ENCODE data around the gene BRIP1. TPM values are rescaled to one million over a fixed set of nuclear protein-coding genes. Genes with fewer than 3 reads are reported as not detected.

BRIP1 gene
- total and polyA plus RNA-seq, 10 of the 15 experiments (the other 5 are each of a cell fraction or from before 2014, with no cell fraction given) = 4.0 to 24.2 (median 12.8) TPM

GRCh38 chr17:61709567-61709966 is 153.8 kb downstream of the BRIP1 start:
- RAD21 ChIA-PET (ENCODE audit: unreplicated experiment) = no interaction called here
- BruUV-seq (replicated peaks) = no TSS peak

GRCh38 chr17:61704935-61705449 is 158.3 kb downstream of the BRIP1 start:
- RAD21 ChIA-PET (ENCODE audit: unreplicated experiment) = no interaction called here
- no peaks in the 10 kb centered on the region for H3K79me2 ChIP-seq (ENCODE audit: control insufficient read depth, insufficient read depth, low read length)

More at GRCh38 chr17:61709567-61709966, 153.8 kb downstream of the BRIP1 start:
- no peak overlapping the region for H3K4me2 ChIP-seq (ENCODE audit: control insufficient read depth, insufficient read depth)
- ChIA-PET SMC1A (ENCODE audit: uncharacterized antibody, unreplicated experiment) (no interaction called here), POLR2A (no interaction called here), CTCF (no interaction called here)
- in situ Hi-C loops (cut with MboI) = no loop called here
- peak; percentile 54 for FAIRE-seq
- intact Hi-C loops (cut with micrococcal nuclease; ENCODE audit: unreplicated experiment) = no loop called here
- TF ChIP-seq EZH2 (IDR thresholded peaks at IDR 0.05; ENCODE audit: borderline replicate concordance, control insufficient read depth, low read depth, low read length) (no peak), NFXL1 (IDR thresholded peaks at IDR 0.05; ENCODE audit: borderline replicate concordance) (peak; percentile 88)
- H4K20me1 ChIP-seq (ENCODE audit: control insufficient read depth, insufficient read depth) = no peaks in the 10 kb centered on the region
- no peaks in the 10 kb centered on the region; a peak in 1 of 4 replicates for H3K36me3 ChIP-seq (ENCODE audit: control insufficient read depth in 2 of 2, insufficient read depth in 2 of 2, low read length in 1 of 2)
- no peak overlapping the region for H3K27ac ChIP-seq (ENCODE audit: control insufficient read depth, insufficient read depth)
- no peak for DNase-seq (ENCODE audit: low read depth, low spot score)
- H3K4me3 ChIP-seq = no peak overlapping the region
- 100% methylated on average over 1 of the region's 1 CpG for WGBS (ENCODE audit: insufficient coverage, insufficient replicate concordance, low lambda C conversion rate, missing lambda C conversion rate)
- H3K4me1 ChIP-seq (ENCODE audit: control insufficient read depth, insufficient read depth, low read length) = no peaks in the 10 kb centered on the region
- H2AFZ ChIP-seq (ENCODE audit: control insufficient read depth, low read depth, low read length) = no peak overlapping the region
- no peaks in the 10 kb centered on the region for H3K79me2 ChIP-seq (ENCODE audit: control insufficient read depth, insufficient read depth, low read length)
- H3K9me3 ChIP-seq (replicated peaks; ENCODE audit: control insufficient read depth, insufficient read depth, low read length) = no peaks in the 10 kb centered on the region
- no peaks in the 10 kb centered on the region for H3K27me3 ChIP-seq (replicated peaks in 1 of 2; ENCODE audit: control insufficient read depth in 2 of 2, insufficient read depth in 2 of 2, low read length in 1 of 2)
- no peak overlapping the region for H3K9ac ChIP-seq (ENCODE audit: control insufficient read depth, insufficient read depth, low read length)
- ATAC-seq = no peak

More at GRCh38 chr17:61704935-61705449, 158.3 kb downstream of the BRIP1 start:
- BruUV-seq (replicated peaks) = no TSS peak
- Histone ChIP-seq H3K9me3 (replicated peaks; ENCODE audit: control insufficient read depth, insufficient read depth, low read length) (peaks cover 3% of the 10 kb centered on the region; the same call in 2 of the 3 replicates), H3K27ac (ENCODE audit: control insufficient read depth, insufficient read depth) (no peak overlapping the region), H3K4me2 (ENCODE audit: control insufficient read depth, insufficient read depth) (no peak overlapping the region), H3K27me3 (replicated peaks in 1 of 2; ENCODE audit: control insufficient read depth in 2 of 2, insufficient read depth in 2 of 2, low read length in 1 of 2) (no peaks in the 10 kb centered on the region), H3K4me3 (no peak overlapping the region), H4K20me1 (ENCODE audit: control insufficient read depth, insufficient read depth) (no peaks in the 10 kb centered on the region), H2AFZ (ENCODE audit: control insufficient read depth, low read depth, low read length) (no peak overlapping the region), H3K4me1 (ENCODE audit: control insufficient read depth, insufficient read depth, low read length) (no peaks in the 10 kb centered on the region), H3K9ac (ENCODE audit: control insufficient read depth, insufficient read depth, low read length) (no peak overlapping the region), H3K36me3 (ENCODE audit: control insufficient read depth in 2 of 2, insufficient read depth in 2 of 2, low read length in 1 of 2) (no peaks in the 10 kb centered on the region; a peak in 1 of 4 replicates)
- CTCF ChIA-PET = interaction anchor here (0.6 to 1.5 kb wide), 4 partner anchors 11 to 69 kb away, joined by 3 to 4 read pairs (median 3); no protein-coding TSS in a partner anchor
- ATAC-seq = no peak
- DNase-seq (ENCODE audit: low read depth, low spot score) = no peak
- POLR2A ChIA-PET = interaction anchor here (0.9 kb wide), 1 partner anchor 9 kb away, joined by 3 read pairs; no protein-coding TSS in a partner anchor
- in situ Hi-C loops (cut with MboI) (no loop called here), intact Hi-C loops (cut with micrococcal nuclease; ENCODE audit: unreplicated experiment) (no loop called here)
- WGBS (ENCODE audit: insufficient coverage, insufficient replicate concordance, low lambda C conversion rate, missing lambda C conversion rate) = 99% methylated on average over 3 of the region's 3 CpGs
- TF ChIP-seq RELB (IDR thresholded peaks at IDR 0.05; ENCODE audit: low read depth) = no peak
- no peak for TF ChIP-seq MEF2B (IDR thresholded peaks at IDR 0.05; ENCODE audit: partially characterized antibody, poor library complexity, severe bottlenecking)
- peak in 1 of 2 experiments; percentile 51; a peak in 1 of 4 replicates for TF ChIP-seq ETV6 (conservative IDR thresholded peaks at IDR 0.05 in 1 of 2, IDR thresholded peaks at IDR 0.05 in 1 of 2; ENCODE audit: borderline replicate concordance in 1 of 2, low read depth in 1 of 2)
- TF ChIP-seq CHD4 (IDR thresholded peaks at IDR 0.05) = no peak
- TF ChIP-seq USF2 (IDR thresholded peaks at IDR 0.05; ENCODE audit: borderline replicate concordance, low read depth, low read length) = no peak
- peak; percentile 90 for TF ChIP-seq NFXL1 (IDR thresholded peaks at IDR 0.05; ENCODE audit: borderline replicate concordance)
- FAIRE-seq = no peak
- SMC1A ChIA-PET (ENCODE audit: uncharacterized antibody, unreplicated experiment) = no interaction called here
